Naive thymus-derived CD8-positive, alpha-beta T cell (primary cell): Measurements from ENCODE around the gene CDC42EP2. TPM values are rescaled to one million over a fixed set of nuclear protein-coding genes. Genes with fewer than 3 reads are reported as not detected.

Experiments used
- polyA plus RNA-seq, 3 donors: library from polyadenylated mRNA; unstranded; fragments of 300-500 nt; fragmentation: Illumina TruSeq; gene quantifications; one replicate each; pipeline ENCODE4 v1.2.3, GENCODE V29; 2021
- total RNA-seq, 8 experiments: library from RNA in 2 of 8; stranded (reverse) in 2 of 8; gene quantifications; one replicate each; pipeline ENCODE4 v1.2.3 and lab custom pipeline; 2021 to 2026

The CDC42EP2 gene
- total and polyA plus RNA-seq, 5 experiments from 2014 or later, result 1.4 TPM; not detected in 4

Other genes with a start within 250 kb of the CDC42EP2 start
- 1 to 10 TPM in 1 of 2 experiments, under 1 TPM in 1; 0.60 to 1.0 TPM for gene CDCA5, start 230.8 kb upstream of the CDC42EP2 start, total RNA-seq
- gene CDCA5, start 230.8 kb upstream of the CDC42EP2 start, polyA plus RNA-seq, result under 1 TPM; 0.22 to 0.90 (median 0.35) TPM
- 10 to 100 TPM; 49.4 to 50.5 TPM for gene ZFPL1, start 230.6 kb upstream of the CDC42EP2 start, total RNA-seq
- gene ZFPL1, start 230.6 kb upstream of the CDC42EP2 start, polyA plus RNA-seq, result 10 to 100 TPM; 21.5 to 33.1 (median 24.9) TPM
- 100 to 1,000 TPM; 258 to 274 TPM for gene VPS51, start 218.7 kb upstream of the CDC42EP2 start, total RNA-seq
- 100 to 1,000 TPM in 2 of 3 donors, 10 to 100 TPM in 1; 70.2 to 111 (median 106) TPM for gene VPS51, start 218.7 kb upstream of the CDC42EP2 start, polyA plus RNA-seq
- gene TM7SF2, start 203.0 kb upstream of the CDC42EP2 start, total RNA-seq, result 10 to 100 TPM; 29.0 to 29.2 TPM
- 10 to 100 TPM; 17.4 to 22.6 (median 21.2) TPM for gene TM7SF2, start 203.0 kb upstream of the CDC42EP2 start, polyA plus RNA-seq
- gene ZNHIT2, start 197.2 kb upstream of the CDC42EP2 start, total RNA-seq, result 10 to 100 TPM; 16.6 to 17.9 TPM
- 10 to 100 TPM; 24.3 to 33.1 (median 29.8) TPM for gene ZNHIT2, start 197.2 kb upstream of the CDC42EP2 start, polyA plus RNA-seq
- gene FAU, start 192.7 kb upstream of the CDC42EP2 start, total RNA-seq, result 1,000 to 10,000 TPM; 1,487 to 1,501 TPM
- 1,000 to 10,000 TPM; 1,097 to 1,366 (median 1,350) TPM for gene FAU, start 192.7 kb upstream of the CDC42EP2 start, polyA plus RNA-seq
- 10 to 100 TPM; 76.0 to 76.2 TPM for gene MRPL49, start 192.5 kb upstream of the CDC42EP2 start, total RNA-seq
- 10 to 100 TPM; 78.9 to 96.9 (median 90.1) TPM for gene MRPL49, start 192.5 kb upstream of the CDC42EP2 start, polyA plus RNA-seq
- gene SYVN1, start 180.3 kb upstream of the CDC42EP2 start, total RNA-seq, result 10 to 100 TPM; 61.9 to 65.2 TPM
- 10 to 100 TPM in 1 of 3 donors, 1 to 10 TPM in 2; 7.9 to 10.6 (median 8.2) TPM for gene SYVN1, start 180.3 kb upstream of the CDC42EP2 start, polyA plus RNA-seq
- gene SPDYC, start 144.6 kb upstream of the CDC42EP2 start, total RNA-seq, result not detected
- not detected for gene SPDYC, start 144.6 kb upstream of the CDC42EP2 start, polyA plus RNA-seq
- gene CAPN1, start 132.9 kb upstream of the CDC42EP2 start, total RNA-seq, result 100 to 1,000 TPM in 1 of 2 experiments, 10 to 100 TPM in 1; 99.5 to 106 TPM
- 10 to 100 TPM; 75.6 to 79.2 (median 78.9) TPM for gene CAPN1, start 132.9 kb upstream of the CDC42EP2 start, polyA plus RNA-seq
- 10 to 100 TPM; 24.5 to 24.7 TPM for gene POLA2, start 52.9 kb upstream of the CDC42EP2 start, total RNA-seq
- 10 to 100 TPM in 2 of 3 donors, 1 to 10 TPM in 1; 9.7 to 13.5 (median 10.9) TPM for gene POLA2, start 52.9 kb upstream of the CDC42EP2 start, polyA plus RNA-seq
- gene DPF2, start 19.0 kb downstream of the CDC42EP2 start, total RNA-seq, result 100 to 1,000 TPM in 1 of 2 experiments, 10 to 100 TPM in 1; 96.5 to 100 TPM
- 10 to 100 TPM; 48.3 to 64.9 (median 51.3) TPM for gene DPF2, start 19.0 kb downstream of the CDC42EP2 start, polyA plus RNA-seq
- 1 to 10 TPM; 1.5 to 1.9 TPM for gene TIGD3, start 39.9 kb downstream of the CDC42EP2 start, total RNA-seq
- under 1 TPM; 0.15 to 0.67 (median 0.21) TPM for gene TIGD3, start 39.9 kb downstream of the CDC42EP2 start, polyA plus RNA-seq
- gene SLC25A45, start 67.8 kb downstream of the CDC42EP2 start, total RNA-seq, result 10 to 100 TPM; 22.2 to 23.4 TPM
- 10 to 100 TPM; 10.8 to 19.2 (median 11.0) TPM for gene SLC25A45, start 67.8 kb downstream of the CDC42EP2 start, polyA plus RNA-seq
- gene FRMD8, start 71.8 kb downstream of the CDC42EP2 start, total RNA-seq, result 10 to 100 TPM; 48.6 to 55.0 TPM
- gene FRMD8, start 71.8 kb downstream of the CDC42EP2 start, polyA plus RNA-seq, result 10 to 100 TPM; 34.5 to 42.6 (median 35.4) TPM
- gene NEAT1, start 107.9 kb downstream of the CDC42EP2 start, total RNA-seq, result 100 to 1,000 TPM; 375 to 414 TPM
- gene NEAT1, start 107.9 kb downstream of the CDC42EP2 start, polyA plus RNA-seq, result 1 to 10 TPM; 1.3 to 2.9 (median 1.9) TPM
- gene MALAT1, start 184.2 kb downstream of the CDC42EP2 start, total RNA-seq, result over 10,000 TPM; 29,995 to 30,085 TPM
- 1,000 to 10,000 TPM; 1,355 to 3,419 (median 2,188) TPM for gene MALAT1, start 184.2 kb downstream of the CDC42EP2 start, polyA plus RNA-seq
- 10 to 100 TPM; 69.0 to 70.6 TPM for gene SCYL1, start 210.2 kb downstream of the CDC42EP2 start, total RNA-seq
- 10 to 100 TPM; 23.2 to 41.5 (median 33.5) TPM for gene SCYL1, start 210.2 kb downstream of the CDC42EP2 start, polyA plus RNA-seq
- 100 to 1,000 TPM; 258 to 261 TPM for gene LTBP3, start 243.5 kb downstream of the CDC42EP2 start, total RNA-seq
- 10 to 100 TPM in 2 of 3 donors, 1 to 10 TPM in 1; 7.3 to 35.0 (median 18.9) TPM for gene LTBP3, start 243.5 kb downstream of the CDC42EP2 start, polyA plus RNA-seq